ENCODE data around the gene SPOP.
"Not testable (repeated sequence)": the region's sequence is repeated elsewhere in the genome, so short reads cannot be mapped to it uniquely, and the experiment has no call there.

SPOP gene

DNA sequence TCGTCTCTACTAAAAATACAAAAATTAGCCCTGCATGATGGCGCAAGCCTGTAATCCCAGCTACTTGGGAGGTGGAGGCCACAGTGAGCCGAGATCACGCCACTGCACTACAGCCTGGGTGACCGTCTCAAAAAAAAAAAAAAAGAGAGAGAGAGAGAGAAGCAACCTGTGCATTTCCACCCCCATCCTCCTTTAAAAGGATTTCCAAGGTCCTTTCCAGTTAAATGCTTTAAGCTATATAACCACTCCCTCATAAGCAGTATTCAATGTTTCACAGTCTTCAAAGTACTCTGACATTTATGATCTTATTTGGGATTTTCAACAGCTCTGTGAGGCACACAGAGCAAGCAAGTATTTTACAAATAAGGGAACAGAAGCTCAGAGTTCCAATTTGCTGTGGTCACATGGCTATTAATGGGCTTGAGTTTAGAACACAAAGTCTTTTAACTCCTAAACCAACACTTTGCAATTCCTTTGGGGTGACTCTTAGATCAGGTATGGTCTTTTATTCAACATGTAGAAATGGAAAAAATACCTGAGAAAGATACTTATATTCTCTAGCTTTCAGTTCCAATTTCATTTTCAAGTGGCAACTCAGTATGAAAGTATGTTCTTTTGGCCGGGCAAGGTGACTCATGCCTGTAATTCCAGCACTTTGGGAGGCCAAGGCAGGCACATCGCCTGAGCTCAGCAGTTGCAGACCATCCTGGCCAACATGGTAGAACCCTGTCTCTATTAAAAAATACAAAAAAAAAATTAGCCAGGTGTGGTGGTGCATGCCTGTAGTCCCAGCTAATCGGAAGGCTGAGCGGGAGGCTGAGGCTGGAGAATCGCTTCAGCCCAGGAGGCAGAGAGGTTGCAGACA is 31.3 kb downstream of the SPOP start:
- peak; percentile 100 for FAIRE-seq

DNA sequence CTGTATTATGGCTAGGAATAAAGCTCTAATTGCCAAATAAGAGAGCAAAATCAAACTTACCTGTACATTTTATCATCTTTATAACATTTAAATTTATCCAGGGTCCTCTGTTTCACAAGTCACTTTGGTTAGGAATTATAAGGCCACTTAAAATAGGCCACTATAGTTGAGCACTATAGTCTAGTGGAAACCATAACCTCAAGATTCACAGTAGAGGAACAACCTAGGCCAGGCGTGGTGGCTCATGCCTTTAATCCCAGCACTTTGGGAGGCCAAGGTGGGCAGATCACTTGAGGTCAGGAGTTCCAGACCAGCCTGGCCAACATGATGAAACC is 31.9 kb downstream of the SPOP start:
- not testable (repeated sequence) for FAIRE-seq

DNA sequence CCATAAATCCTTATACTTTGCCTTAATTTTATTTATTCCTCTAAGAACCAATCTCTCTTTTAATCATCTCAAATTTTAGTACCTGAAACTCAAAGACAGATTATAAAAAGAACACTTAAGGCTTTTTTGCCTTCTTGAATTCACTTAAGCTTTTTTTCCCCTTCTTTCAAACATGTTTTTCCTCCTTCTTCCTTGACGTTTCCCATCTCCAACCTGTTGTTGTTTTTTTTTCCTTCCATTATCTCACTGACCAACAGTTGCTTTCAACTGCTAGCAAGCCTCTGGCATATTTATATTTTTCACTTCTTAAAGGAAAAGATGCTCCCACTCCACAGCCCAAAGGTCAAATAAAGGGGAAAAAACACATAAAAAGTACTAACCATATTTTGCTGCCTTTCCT is 32.2 kb downstream of the SPOP start:
- peak; percentile 50 for FAIRE-seq

GRCh38 chr17:49640556-49640955 is 37.3 kb downstream of the SPOP start:
- no peak for FAIRE-seq

GRCh38 chr17:49638818-49639217 is 39.1 kb downstream of the SPOP start:
- no peak for FAIRE-seq

GRCh38 chr17:49637739-49638138 is 40.2 kb downstream of the SPOP start:
- FAIRE-seq: no peak

DNA sequence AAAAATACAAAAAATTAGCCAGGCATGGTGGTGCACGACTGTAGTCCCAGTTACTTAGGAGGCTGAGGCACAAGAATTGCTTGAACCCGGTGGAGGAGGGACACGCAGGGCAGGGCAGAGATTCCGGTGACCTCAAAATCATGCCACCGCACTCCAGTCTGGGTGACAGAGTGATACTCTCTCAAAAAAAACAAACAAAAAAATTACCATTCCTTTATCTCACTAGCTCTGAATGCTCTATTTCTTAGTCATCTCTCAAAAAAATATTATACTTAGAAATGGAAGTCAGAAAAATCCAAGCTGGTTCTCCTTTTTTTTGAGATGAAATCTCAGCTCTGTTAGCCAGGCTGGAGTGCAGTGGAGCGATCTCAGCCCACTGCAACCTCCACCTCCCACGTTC is 40.8 kb downstream of the SPOP start:
- no peak for FAIRE-seq

DNA sequence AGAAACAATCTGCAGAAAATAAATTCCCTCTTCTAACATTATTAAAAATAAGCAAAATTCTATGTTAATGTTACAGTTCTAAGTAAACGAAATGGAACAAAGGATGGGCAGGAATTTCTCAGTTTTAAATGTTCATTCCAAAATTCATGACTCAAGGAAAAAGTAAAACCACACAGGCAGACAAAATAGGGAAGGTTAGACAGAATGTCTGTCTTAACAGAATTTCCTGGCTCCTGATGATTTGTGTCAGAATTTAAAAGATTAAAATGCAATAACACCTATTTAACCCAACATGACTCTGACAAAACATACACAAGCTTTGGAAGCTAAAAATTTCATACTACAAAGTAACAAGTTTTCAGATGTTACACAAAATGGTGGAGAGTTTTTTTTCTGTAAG is 42.8 kb downstream of the SPOP start:
- no peak for FAIRE-seq

GRCh38 chr17:49634485-49634860 is 43.4 kb downstream of the SPOP start:
- FAIRE-seq: no peak

DNA sequence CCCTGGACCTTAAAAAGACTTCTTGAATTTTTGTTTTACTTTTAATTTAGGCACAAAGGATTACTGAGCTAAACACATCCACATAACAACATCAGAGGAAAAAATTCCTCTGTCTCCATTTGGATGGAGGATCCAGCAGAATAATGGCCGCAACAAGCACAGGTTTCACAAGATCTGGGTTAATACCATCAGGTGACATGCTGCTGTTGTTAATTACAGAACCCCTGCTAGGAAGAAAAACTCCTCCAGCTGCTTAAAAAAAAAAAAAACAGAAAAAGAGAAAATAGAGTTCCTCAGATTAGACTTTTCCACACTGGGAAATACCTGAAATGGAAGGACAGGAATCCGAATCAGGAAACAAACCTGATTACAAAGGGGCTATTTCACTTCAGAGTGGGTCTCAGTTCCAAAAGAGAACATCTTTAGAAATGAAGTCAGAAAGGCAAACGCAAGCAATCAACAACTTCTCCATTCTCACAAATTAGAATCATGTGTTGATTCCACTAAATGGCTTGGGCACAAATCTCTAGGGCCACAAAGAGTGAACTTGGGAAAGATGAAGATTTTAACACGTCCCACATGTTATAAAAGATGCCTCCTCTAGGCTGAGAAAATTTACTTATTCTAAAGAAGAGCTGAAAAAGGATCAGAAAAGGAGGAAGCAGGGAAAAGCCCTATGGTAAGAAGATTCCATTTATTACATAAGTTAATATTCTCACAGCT is 44.0 kb downstream of the SPOP start:
- FAIRE-seq: peak; percentile 98

GRCh38 chr17:49633250-49633649 is 44.6 kb downstream of the SPOP start:
- no peak for FAIRE-seq

- no peak for FAIRE-seq
Measured at GRCh38 chr17:49632201-49632600, 45.7 kb downstream of the SPOP start.

- FAIRE-seq: no peak
Measured at GRCh38 chr17:49631496-49631895, 46.4 kb downstream of the SPOP start.

- FAIRE-seq: no peak
Measured at GRCh38 chr17:49630113-49630900, 47.6 kb downstream of the SPOP start.

- FAIRE-seq: no peak
Measured at GRCh38 chr17:49629447-49629846, 48.5 kb downstream of the SPOP start.

DNA sequence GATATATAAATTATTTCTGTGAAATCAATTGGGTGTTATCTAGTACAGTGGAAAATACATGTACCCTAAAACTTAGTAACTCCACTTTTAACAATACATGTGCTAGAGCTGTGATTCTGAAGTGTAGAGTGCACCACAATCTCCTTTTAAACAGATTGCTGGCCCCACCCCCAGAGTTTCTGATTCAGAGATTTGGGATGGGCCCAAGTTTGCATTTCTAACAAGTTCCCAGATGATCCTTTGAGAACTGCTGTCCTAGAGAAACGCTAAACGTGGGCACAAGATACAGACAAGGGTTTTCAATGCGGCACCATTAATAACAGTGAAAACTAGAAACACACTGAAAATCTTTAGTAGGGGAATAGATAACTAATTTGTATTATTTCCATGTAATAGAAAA is 53.0 kb downstream of the SPOP start:
- FAIRE-seq: no peak

DNA sequence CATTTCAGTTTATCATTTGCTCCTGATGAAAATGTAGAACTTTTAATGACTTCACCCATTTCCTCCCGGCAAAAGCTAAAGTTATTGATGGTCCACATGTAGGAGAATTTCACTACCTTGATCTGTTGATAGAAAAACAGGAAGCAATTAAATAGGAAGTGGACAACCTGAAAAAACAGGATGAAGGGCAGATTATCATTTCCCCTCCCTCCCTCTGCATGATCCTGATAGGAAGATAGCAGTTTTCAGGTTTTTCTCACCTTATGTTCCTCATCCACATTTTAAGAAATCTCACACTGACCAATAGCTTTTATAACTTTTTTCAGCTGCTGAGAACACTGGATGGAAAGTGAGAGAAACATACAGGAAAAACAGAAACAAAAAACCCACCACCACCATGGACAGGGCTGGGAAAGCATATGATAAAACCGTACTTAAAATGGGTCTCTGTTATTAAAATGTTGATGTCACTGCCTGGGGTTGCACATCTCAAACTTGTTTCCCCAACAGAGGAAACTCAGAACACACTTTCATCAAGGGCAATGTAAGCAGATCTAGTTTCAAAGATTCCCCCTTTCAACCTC is 55.9 kb downstream of the SPOP start:
- no peak for FAIRE-seq

GRCh38 chr17:49621420-49621819 is 56.5 kb downstream of the SPOP start:
- FAIRE-seq: no peak

GRCh38 chr17:49618028-49618611 is 59.8 kb downstream of the SPOP start:
- no peak for FAIRE-seq

GRCh38 chr17:49616601-49617131 is 61.2 kb downstream of the SPOP start:
- no peak for FAIRE-seq

DNA sequence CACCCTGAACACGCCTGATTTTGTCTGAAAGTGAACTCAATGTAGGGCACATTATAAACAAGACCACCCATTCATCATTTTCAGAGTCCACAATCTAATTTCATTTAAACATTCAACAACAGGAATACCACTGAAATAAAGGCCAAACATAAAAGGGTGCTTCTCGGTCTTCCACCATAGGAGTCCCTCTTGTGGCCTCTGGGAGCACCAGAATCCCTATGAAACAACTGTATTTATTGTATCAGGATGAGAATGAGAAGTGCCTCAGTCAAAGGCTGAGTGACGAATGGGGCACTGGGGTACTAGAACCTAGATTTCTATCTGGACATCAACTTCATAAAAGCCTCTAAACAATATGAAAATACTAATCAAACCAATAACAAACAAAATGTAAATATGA is 61.8 kb downstream of the SPOP start:
- peak; percentile 45 for FAIRE-seq

DNA sequence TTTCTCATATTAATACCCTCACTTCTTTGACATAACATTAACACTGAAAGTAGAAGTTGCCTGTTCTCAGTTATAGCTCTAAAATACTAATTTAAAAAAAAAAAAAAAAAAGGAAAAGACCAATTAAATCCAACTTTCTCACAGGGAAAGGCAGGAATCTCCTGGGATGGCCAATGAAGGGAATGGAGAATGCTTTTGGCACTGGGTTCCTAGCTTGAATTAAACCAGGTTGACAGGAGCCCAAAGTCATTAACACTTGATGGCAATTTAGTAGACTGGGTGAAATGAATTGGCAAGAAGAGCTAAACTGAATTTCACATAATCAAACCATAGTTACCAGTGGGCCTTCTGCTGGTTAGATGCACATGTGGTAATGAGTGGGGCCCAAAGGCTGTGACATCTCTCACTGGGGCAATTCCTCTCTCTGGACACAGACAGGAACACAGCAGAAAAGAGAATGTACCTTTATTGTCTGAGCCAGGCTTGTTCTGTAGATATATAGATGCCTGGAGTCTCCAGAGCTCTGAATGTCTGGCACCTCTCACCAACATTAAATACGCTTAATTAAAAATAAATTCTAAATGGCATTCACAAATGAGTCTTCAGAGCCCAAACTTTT is 64.6 kb downstream of the SPOP start:
- no peak for FAIRE-seq

All from G401.6 (cell line).